Activated naive CD8-positive, alpha-beta T cell treated with anti-CD3 and anti-CD28 coated beads for 36 hours (primary cell): ENCODE data around the gene IFI35. TPM values are rescaled to one million over a fixed set of nuclear protein-coding genes. Genes with fewer than 3 reads are reported as not detected.
"Not testable (repeated sequence)": the region's sequence is repeated elsewhere in the genome, so short reads cannot be mapped to it uniquely, and the experiment has no call there.

ENCODE experiments used
- DNase-seq: peaks from one replicate; pipeline ENCODE4 v3.0.0; 2021
- H3K27ac Mint-ChIP-seq: one replicate; pipeline ENCODE4 v1.8.0; 2022; ENCODE audit warnings: mild to moderate bottlenecking, moderate library complexity, mixed read lengths
- H3K27me3 Mint-ChIP-seq: one replicate; pipeline ENCODE4 v1.8.0; 2022; ENCODE audit warnings: mild to moderate bottlenecking, mixed read lengths
- H3K36me3 Mint-ChIP-seq: one replicate; pipeline ENCODE4 v1.8.0; 2021; ENCODE audit warnings: mild to moderate bottlenecking, mixed read lengths
- H3K4me1 Mint-ChIP-seq: one replicate; pipeline ENCODE4 v1.8.0; 2021; ENCODE audit warnings: mixed read lengths
- H3K4me3 Mint-ChIP-seq: one replicate; pipeline ENCODE4 v1.8.0; 2022; ENCODE audit warnings: mild to moderate bottlenecking, moderate library complexity, mixed read lengths
- H3K9me3 Mint-ChIP-seq: one replicate; pipeline ENCODE4 v1.8.0; 2022; ENCODE audit warnings: mixed read lengths
- total RNA-seq, 2 experiments: library from RNA; stranded (reverse); gene quantifications; one replicate each; pipeline ENCODE4 v1.2.3, GENCODE V29; 2021

The IFI35 gene
- total RNA-seq, result 10 to 100 TPM; 43.8 to 49.5 TPM

GRCh38 chr17:43006639-43007551 lies at the start of gene IFI35:
Gene IFI35, plus strand, starts transcription at chr17:43006784. Its CDS starts 164 bp downstream, at chr17:43006948.
- H3K9me3 Mint-ChIP-seq, result no peaks in the 10 kb centered on the region

GRCh38 chr17:42964161-42964932 lies 42.2 kb upstream of the IFI35 start, which contains the start of gene AARSD1:
Gene AARSD1, minus strand, starts transcription at chr17:42964454. Its CDS starts 14 bp downstream, at chr17:42964440.
- Mint-ChIP-seq H3K9me3 (no peaks in the 10 kb centered on the region), H3K4me1 (peaks cover 18% of the 10 kb centered on the region), H3K36me3 (peaks cover 21% of the 10 kb centered on the region), H3K27me3 (no peaks in the 10 kb centered on the region), H3K27ac (peak within 1 kb of the TSS; percentile 95), H3K4me3 (peak within 1 kb of the TSS; percentile 98)
- peak; percentile 92 for DNase-seq

More at GRCh38 chr17:43006639-43007551, at the start of gene IFI35:
- DNase-seq, result peak; percentile 89
- Mint-ChIP-seq H3K4me3 (peak within 1 kb of the TSS; percentile 100), H3K36me3 (peaks cover 18% of the 10 kb centered on the region), H3K27ac (peak within 1 kb of the TSS; percentile 100), H3K4me1 (peaks cover 14% of the 10 kb centered on the region), H3K27me3 (no peaks in the 10 kb centered on the region)

- no peaks in the 10 kb centered on the region for H3K27me3 Mint-ChIP-seq
- no peak overlapping the region for H3K27ac Mint-ChIP-seq
- DNase-seq, result no peak
- peaks cover 12% of the 10 kb centered on the region for H3K4me1 Mint-ChIP-seq
- H3K36me3 Mint-ChIP-seq, result peaks cover 10% of the 10 kb centered on the region
- no peaks in the 10 kb centered on the region for H3K9me3 Mint-ChIP-seq
- H3K4me3 Mint-ChIP-seq, result no peak overlapping the region
These were observed 38.7 kb upstream of the IFI35 start for GRCh38 chr17:42967925-42968324.

- DNase-seq, result no peak
- Mint-ChIP-seq H3K4me1 (peaks cover 6% of the 10 kb centered on the region), H3K4me3 (no peak overlapping the region), H3K9me3 (no peaks in the 10 kb centered on the region), H3K27ac (no peak overlapping the region), H3K36me3 (peaks cover 6% of the 10 kb centered on the region), H3K27me3 (no peaks in the 10 kb centered on the region)
These were observed 37.5 kb upstream of the IFI35 start for GRCh38 chr17:42969001-42969581.

- Mint-ChIP-seq H3K27me3 (no peaks in the 10 kb centered on the region), H3K9me3 (no peaks in the 10 kb centered on the region), H3K27ac (no peak overlapping the region), H3K36me3 (no peaks in the 10 kb centered on the region), H3K4me3 (no peak overlapping the region), H3K4me1 (peaks cover 3% of the 10 kb centered on the region)
- DNase-seq, result no peak
These were observed 35.0 kb upstream of the IFI35 start for GRCh38 chr17:42971589-42971988.

GRCh38 chr17:42973323-42973722 lies 33.3 kb upstream of the IFI35 start:
- not testable (repeated sequence) for H3K9me3 Mint-ChIP-seq, H3K27me3 Mint-ChIP-seq, H3K4me3 Mint-ChIP-seq, H3K36me3 Mint-ChIP-seq, H3K4me1 Mint-ChIP-seq, DNase-seq, H3K27ac Mint-ChIP-seq

GRCh38 chr17:42975265-42975664 lies 31.3 kb upstream of the IFI35 start:
- H3K4me1 Mint-ChIP-seq, result peaks cover 11% of the 10 kb centered on the region
- no peaks in the 10 kb centered on the region for H3K36me3 Mint-ChIP-seq
- H3K27me3 Mint-ChIP-seq, result no peaks in the 10 kb centered on the region
- no peaks in the 10 kb centered on the region for H3K9me3 Mint-ChIP-seq
- DNase-seq, result no peak
- no peak overlapping the region for H3K27ac Mint-ChIP-seq
- H3K4me3 Mint-ChIP-seq, result no peak overlapping the region

- not testable (repeated sequence) for DNase-seq, H3K27ac Mint-ChIP-seq, H3K27me3 Mint-ChIP-seq, H3K4me3 Mint-ChIP-seq, H3K36me3 Mint-ChIP-seq, H3K9me3 Mint-ChIP-seq
- peaks cover 11% of the 10 kb centered on the region for H3K4me1 Mint-ChIP-seq
These were observed 30.9 kb upstream of the IFI35 start for GRCh38 chr17:42975701-42976100.

- peaks cover 14% of the 10 kb centered on the region for H3K36me3 Mint-ChIP-seq
- H3K27me3 Mint-ChIP-seq, result no peaks in the 10 kb centered on the region
- H3K4me3 Mint-ChIP-seq, result peak within 1 kb of the TSS; percentile 97
- peaks cover 24% of the 10 kb centered on the region for H3K4me1 Mint-ChIP-seq
- peak; percentile 49 for DNase-seq
- H3K27ac Mint-ChIP-seq, result peak within 1 kb of the TSS; percentile 94
- no peaks in the 10 kb centered on the region for H3K9me3 Mint-ChIP-seq
These were observed 26.9 kb upstream of the IFI35 start, which contains the start of gene PTGES3L for GRCh38 chr17:42979511-42980273. Gene PTGES3L, minus strand, starts transcription at chr17:42980080. Its CDS starts 27 bp downstream, at chr17:42980053.

- Mint-ChIP-seq H3K9me3 (no peaks in the 10 kb centered on the region), H3K4me3 (peak within 1 kb of the TSS; percentile 97), H3K36me3 (peaks cover 17% of the 10 kb centered on the region), H3K27me3 (no peaks in the 10 kb centered on the region), H3K4me1 (peaks cover 24% of the 10 kb centered on the region), H3K27ac (peak within 1 kb of the TSS; percentile 94)
- DNase-seq, result peak; percentile 91
These were observed 26.3 kb upstream of the IFI35 start, which contains the start of gene RUNDC1 for GRCh38 chr17:42980274-42980765. Gene RUNDC1, plus strand, starts transcription at chr17:42980565. Its CDS starts 12 bp downstream, at chr17:42980577.

GRCh38 chr17:42980766-42981397 lies 25.7 kb upstream of the IFI35 start:
- no peaks in the 10 kb centered on the region for H3K9me3 Mint-ChIP-seq
- peak overlapping the region; percentile 91 for H3K27ac Mint-ChIP-seq
- peaks cover 18% of the 10 kb centered on the region for H3K36me3 Mint-ChIP-seq
- peak; percentile 77 for DNase-seq
- no peaks in the 10 kb centered on the region for H3K27me3 Mint-ChIP-seq
- H3K4me1 Mint-ChIP-seq, result peaks cover 26% of the 10 kb centered on the region
- peak overlapping the region; percentile 97 for H3K4me3 Mint-ChIP-seq

GRCh38 chr17:42982266-42982665 lies 24.3 kb upstream of the IFI35 start:
- Mint-ChIP-seq H3K9me3 (no peaks in the 10 kb centered on the region), H3K27me3 (no peaks in the 10 kb centered on the region), H3K4me1 (peaks cover 26% of the 10 kb centered on the region), H3K4me3 (peak overlapping the region; percentile 97), H3K36me3 (peaks cover 21% of the 10 kb centered on the region), H3K27ac (peak overlapping the region; percentile 91)
- DNase-seq, result no peak

GRCh38 chr17:42985225-42985624 lies 21.4 kb upstream of the IFI35 start:
- Mint-ChIP-seq H3K9me3 (no peaks in the 10 kb centered on the region), H3K27me3 (no peaks in the 10 kb centered on the region), H3K36me3 (peaks cover 30% of the 10 kb centered on the region), H3K4me3 (no peak overlapping the region), H3K27ac (no peak overlapping the region), H3K4me1 (peaks cover 15% of the 10 kb centered on the region)
- no peak for DNase-seq

GRCh38 chr17:42989141-42989540 lies 17.4 kb upstream of the IFI35 start:
- no peak for DNase-seq
- Mint-ChIP-seq H3K4me3 (no peak overlapping the region), H3K27me3 (no peaks in the 10 kb centered on the region), H3K9me3 (no peaks in the 10 kb centered on the region), H3K4me1 (peaks cover 3% of the 10 kb centered on the region), H3K27ac (no peak overlapping the region), H3K36me3 (peaks cover 16% of the 10 kb centered on the region)
